PC-3 (cell line): Measurements from ENCODE around the gene SLC7A5. TPM values are rescaled to one million over a fixed set of nuclear protein-coding genes. Genes with fewer than 3 reads are reported as not detected.
"Not testable (repeated sequence)": the region's sequence is repeated elsewhere in the genome, so short reads cannot be mapped to it uniquely, and the experiment has no call there.

Source experiments
- ATAC-seq: fragments of 200-7000 bp; cut with Tn5 transposase; 2 replicates; pipeline ENCODE4 v1.9.1; 2020; ENCODE audit warnings: mild to moderate bottlenecking, moderate library complexity
- BruUV-seq: library from RNA; stranded (reverse); fragments of 400-500 nt; replicated peaks from 2 replicates; lab custom pipeline; 2021; lab: Mats Ljungman, UMichigan
- CTCF ChIA-PET: fragments of 300-600 bp; sonication (Branson Sonifier 250); formaldehyde crosslinking; loops from one replicate; lab custom pipeline; 2022; ENCODE audit warnings: antibody characterized with exemption; lab: Charles Lee
- POLR2A ChIA-PET: fragments of 300-600 bp; sonication (Branson Sonifier 250); formaldehyde crosslinking; loops from one replicate; lab custom pipeline; 2022; ENCODE audit warnings: antibody characterized with exemption; ENCODE audit not compliant: unreplicated experiment; lab: Charles Lee
- DNase-seq: peaks from one replicate; pipeline ENCODE4 v3.0.0-alpha.2; 2015
- H2AFZ ChIP-seq: fragments of 300-600 bp; sonication (generic); 2 replicates; pipeline ENCODE4 v1.6.0; 2016; ENCODE audit warnings: antibody characterized with exemption, low read length
- H3F3A ChIP-seq: fragments of 300-600 bp; sonication (generic); one replicate; pipeline ENCODE4 v1.6.0; 2017; ENCODE audit warnings: antibody characterized with exemption, low read length, control low read depth, mild to moderate bottlenecking; ENCODE audit not compliant: unreplicated experiment
- H3K27ac ChIP-seq: fragments of 300-600 bp; sonication (generic); 2 replicates; pipeline ENCODE4 v1.5.1; 2016; ENCODE audit warnings: mild to moderate bottlenecking, low read length
- H3K27me3 ChIP-seq: fragments of 300-600 bp; sonication (generic); 2 replicates; pipeline ENCODE4 v1.6.1; 2016; ENCODE audit warnings: low read length, mixed read lengths
- H3K36me3 ChIP-seq: fragments of 300-600 bp; sonication (generic); 2 replicates; pipeline ENCODE4 v1.6.1; 2016; ENCODE audit warnings: low read depth, mixed run types, low read length, mixed read lengths
- H3K4me1 ChIP-seq: fragments of 300-600 bp; sonication (generic); 2 replicates; pipeline ENCODE4 v1.5.1; 2016; ENCODE audit warnings: low read length; ENCODE audit not compliant: insufficient read depth
- H3K4me2 ChIP-seq: fragments of 300-600 bp; sonication (generic); 2 replicates; pipeline ENCODE4 v1.6.0; 2016; ENCODE audit warnings: low read length
- H3K4me3 ChIP-seq: fragments of 300-600 bp; sonication (generic); 2 replicates; pipeline ENCODE4 v1.5.1; 2016; ENCODE audit warnings: mild to moderate bottlenecking, low read length, mixed read lengths
- H3K79me2 ChIP-seq: fragments of 300-600 bp; sonication (generic); 2 replicates; pipeline ENCODE4 v1.6.1; 2017; ENCODE audit warnings: low read length, mixed read lengths
- H3K9ac ChIP-seq: fragments of 300-600 bp; sonication (generic); 2 replicates; pipeline ENCODE4 v1.6.0; 2016; ENCODE audit warnings: mild to moderate bottlenecking, low read length
- H3K9me2 ChIP-seq: fragments of 300-600 bp; sonication (generic); replicated peaks from 2 replicates; pipeline ENCODE4 v1.6.1; 2016; ENCODE audit warnings: mixed run types, low read length, mixed read lengths
- H3K9me3 ChIP-seq: fragments of 300-600 bp; sonication (generic); 2 replicates; pipeline ENCODE4 v1.6.1; 2016; ENCODE audit warnings: low read length, mixed read lengths
- H4K20me1 ChIP-seq: fragments of 300-600 bp; sonication (generic); 2 replicates; pipeline ENCODE4 v1.6.1; 2016; ENCODE audit warnings: low read length, mixed read lengths
- EZH2 ChIP-seq: fragments of 300-600 bp; sonication (generic); IDR thresholded peaks from one replicate; pipeline ENCODE4 v1.6.1; 2017; ENCODE audit warnings: antibody characterized with exemption, mild to moderate bottlenecking, low read length; ENCODE audit not compliant: unreplicated experiment
- EZH2phosphoT487 ChIP-seq: fragments of 300-600 bp; sonication (generic); IDR thresholded peaks from 2 replicates; pipeline ENCODE4 v1.6.1; 2018; ENCODE audit warnings: mild to moderate bottlenecking, antibody characterized with exemption, low read length, borderline replicate concordance
- intact Hi-C: fragments of 100-400 bp; cut with micrococcal nuclease; formaldehyde crosslinking; loops from 2 replicates; pipeline ENCODE4 v1.9.0; 2023
- total RNA-seq: library from RNA; depleted of rRNA; stranded (reverse); fragments of >200 nt; gene quantifications from 2 replicates; pipeline ENCODE4 v1.2.3, GENCODE V29; 2014
- TF ChIP-seq, protein P1 (sequence below): fragments of 300-600 bp; sonication (generic); conservative IDR thresholded peaks from 2 replicates; pipeline ENCODE4 v1.5.1; 2017; ENCODE audit warnings: antibody characterized with exemption, low read depth, mild to moderate bottlenecking, low read length

SLC7A5 gene
- total RNA-seq, 1 experiment from 2014 or later, result 93.2 TPM

DNA sequence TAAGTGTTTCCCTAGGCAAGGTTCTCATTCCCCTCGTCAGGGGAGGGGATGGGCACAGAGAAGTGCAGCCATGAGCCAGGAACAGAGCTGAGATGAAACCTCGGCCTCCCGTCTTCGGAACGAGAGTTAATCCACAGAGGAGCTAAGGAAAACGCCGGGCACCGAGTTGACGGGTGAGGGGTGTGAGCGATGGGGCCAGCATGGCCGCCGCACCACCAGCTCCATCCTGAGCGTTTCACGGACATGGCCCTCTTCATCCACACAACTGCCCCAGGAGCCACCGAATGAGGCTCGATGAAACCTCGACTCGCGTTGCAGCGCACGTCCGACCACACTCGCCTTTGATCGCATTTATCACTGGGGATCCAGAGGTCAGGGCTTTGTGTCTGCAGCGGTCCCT lies 45.5 kb upstream of the SLC7A5 start:
- no peak overlapping the region for H3K4me2 ChIP-seq
- no peaks in the 10 kb centered on the region for H3K36me3 ChIP-seq
- ATAC-seq (no peak), DNase-seq (no peak)
- ChIA-PET POLR2A (interaction anchor here (0.6 kb wide), 1 partner anchor 8 kb away, joined by 4 read pairs; no protein-coding TSS in a partner anchor), CTCF (no interaction called here)
- no peaks in the 10 kb centered on the region for H3F3A ChIP-seq
- no TSS peak for BruUV-seq
- no peaks in the 10 kb centered on the region for H3K4me1 ChIP-seq
- intact Hi-C loops, result no loop called here
- no peaks in the 10 kb centered on the region for H3K79me2 ChIP-seq
- H3K9me2 ChIP-seq, result no peaks in the 10 kb centered on the region
- H3K9ac ChIP-seq, result no peak overlapping the region
- H2AFZ ChIP-seq, result no peak overlapping the region
- no peaks in the 10 kb centered on the region for H4K20me1 ChIP-seq
- no peak overlapping the region for H3K27ac ChIP-seq
- H3K9me3 ChIP-seq, result no peaks in the 10 kb centered on the region
- TF ChIP-seq, protein P1, sequence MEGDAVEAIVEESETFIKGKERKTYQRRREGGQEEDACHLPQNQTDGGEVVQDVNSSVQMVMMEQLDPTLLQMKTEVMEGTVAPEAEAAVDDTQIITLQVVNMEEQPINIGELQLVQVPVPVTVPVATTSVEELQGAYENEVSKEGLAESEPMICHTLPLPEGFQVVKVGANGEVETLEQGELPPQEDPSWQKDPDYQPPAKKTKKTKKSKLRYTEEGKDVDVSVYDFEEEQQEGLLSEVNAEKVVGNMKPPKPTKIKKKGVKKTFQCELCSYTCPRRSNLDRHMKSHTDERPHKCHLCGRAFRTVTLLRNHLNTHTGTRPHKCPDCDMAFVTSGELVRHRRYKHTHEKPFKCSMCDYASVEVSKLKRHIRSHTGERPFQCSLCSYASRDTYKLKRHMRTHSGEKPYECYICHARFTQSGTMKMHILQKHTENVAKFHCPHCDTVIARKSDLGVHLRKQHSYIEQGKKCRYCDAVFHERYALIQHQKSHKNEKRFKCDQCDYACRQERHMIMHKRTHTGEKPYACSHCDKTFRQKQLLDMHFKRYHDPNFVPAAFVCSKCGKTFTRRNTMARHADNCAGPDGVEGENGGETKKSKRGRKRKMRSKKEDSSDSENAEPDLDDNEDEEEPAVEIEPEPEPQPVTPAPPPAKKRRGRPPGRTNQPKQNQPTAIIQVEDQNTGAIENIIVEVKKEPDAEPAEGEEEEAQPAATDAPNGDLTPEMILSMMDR, result no peak
- TF ChIP-seq EZH2phosphoT487, result no peak
- no peak for TF ChIP-seq EZH2
- H3K27me3 ChIP-seq, result no peaks in the 10 kb centered on the region
- H3K4me3 ChIP-seq, result no peak overlapping the region

DNA sequence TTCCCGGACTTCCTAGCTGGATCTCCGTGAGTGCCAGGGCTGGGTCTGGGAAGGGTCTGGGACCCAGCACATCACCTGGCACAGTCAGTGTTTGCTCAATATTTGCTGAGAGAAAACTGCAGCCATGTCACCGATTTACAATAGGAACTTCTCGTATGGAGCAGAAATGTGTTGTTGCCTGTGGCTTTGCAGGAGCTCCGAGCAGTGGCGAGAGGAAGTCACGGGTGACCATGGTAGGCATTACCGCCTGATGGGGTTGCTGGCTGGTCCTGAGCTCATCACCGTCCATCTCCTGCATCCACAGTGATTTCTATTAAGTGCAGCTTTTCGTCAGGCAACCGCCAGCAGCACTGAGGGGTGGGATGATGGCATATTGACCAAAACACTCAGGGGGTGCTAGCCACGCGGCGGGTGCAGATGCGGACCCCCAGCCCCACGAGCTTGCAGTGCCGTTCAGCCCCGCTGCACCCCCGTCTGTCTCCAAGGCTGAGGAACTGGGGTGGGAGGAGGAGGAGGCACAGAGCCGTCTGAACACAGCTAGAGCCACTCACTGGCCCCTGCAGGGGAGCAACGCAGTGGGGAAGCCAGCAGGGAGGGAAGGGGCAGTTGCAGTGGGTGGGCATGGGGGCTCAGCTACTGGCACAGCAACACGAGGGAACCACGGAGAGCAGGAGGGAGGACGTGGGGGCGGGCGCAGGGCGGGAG lies 44.9 kb upstream of the SLC7A5 start:
- H3K4me1 ChIP-seq, H3K36me3 ChIP-seq, H3K9me3 ChIP-seq, BruUV-seq, CTCF ChIA-PET, H3K27ac ChIP-seq, H2AFZ ChIP-seq, ATAC-seq, H3K4me2 ChIP-seq, H3K9ac ChIP-seq, H3F3A ChIP-seq, H3K4me3 ChIP-seq, H3K79me2 ChIP-seq, H3K9me2 ChIP-seq, H3K27me3 ChIP-seq, intact Hi-C loops, H4K20me1 ChIP-seq, DNase-seq: not testable (repeated sequence)
- POLR2A ChIA-PET, result interaction anchor here (0.6 kb wide), 1 partner anchor 7 kb away, joined by 4 read pairs; no protein-coding TSS in a partner anchor

DNA sequence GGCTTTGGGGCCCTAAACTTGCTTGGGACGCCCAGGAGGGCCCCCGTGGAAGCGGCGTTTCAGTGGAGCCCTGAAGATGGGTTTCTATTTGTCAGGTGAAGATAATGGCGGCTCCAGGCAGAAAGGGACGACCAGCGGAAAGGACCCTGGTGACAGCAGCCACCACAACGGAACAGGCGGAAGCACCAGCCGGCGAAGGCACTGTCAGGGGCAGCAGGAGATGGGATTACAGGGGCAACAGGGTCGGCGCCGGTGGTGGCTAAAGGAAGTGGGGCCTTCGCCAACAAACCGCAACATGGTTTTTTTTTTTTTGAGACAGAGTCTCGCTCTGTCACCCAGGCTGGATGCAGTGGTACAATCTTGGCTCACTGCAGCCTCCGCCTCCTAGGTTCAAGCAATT lies 43.4 kb upstream of the SLC7A5 start:
- H4K20me1 ChIP-seq, H3K36me3 ChIP-seq, intact Hi-C loops, DNase-seq, H3K4me2 ChIP-seq, H2AFZ ChIP-seq, H3K4me3 ChIP-seq, H3K9ac ChIP-seq, H3K9me3 ChIP-seq, H3K27ac ChIP-seq, H3K79me2 ChIP-seq, CTCF ChIA-PET, H3F3A ChIP-seq, BruUV-seq, POLR2A ChIA-PET, H3K27me3 ChIP-seq, ATAC-seq, H3K9me2 ChIP-seq, H3K4me1 ChIP-seq: not testable (repeated sequence)

DNA sequence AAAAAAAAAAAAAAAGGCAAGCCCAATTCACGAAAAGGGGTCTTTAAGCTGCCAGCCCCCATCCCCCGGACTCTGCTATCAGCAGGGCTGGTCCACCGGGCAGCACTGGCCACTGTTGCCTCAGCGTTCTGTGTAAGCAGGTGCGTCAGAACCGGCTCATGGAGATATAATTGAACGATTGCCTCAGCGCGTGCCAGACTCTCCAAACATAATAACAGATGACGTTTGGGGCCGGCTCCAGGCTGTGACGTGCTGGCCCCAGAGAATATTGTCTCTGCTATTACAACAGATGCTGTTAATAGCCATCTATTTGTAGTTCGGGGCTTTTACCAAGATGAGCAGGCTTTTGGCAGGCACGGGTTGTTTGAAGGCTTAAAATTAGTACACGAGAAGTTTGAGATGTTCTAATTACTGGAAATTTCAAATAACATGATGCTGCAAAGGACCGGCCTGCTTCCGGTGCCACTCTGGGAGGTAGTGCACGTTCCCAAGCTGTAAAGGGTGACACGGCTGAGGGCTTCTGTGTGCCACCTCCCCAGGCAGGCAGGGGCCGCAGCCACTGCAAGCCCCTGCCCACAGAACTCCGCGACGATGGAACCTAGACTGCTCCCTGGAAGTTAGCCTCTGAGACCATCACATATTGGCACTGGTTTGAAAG lies 41.9 kb upstream of the SLC7A5 start:
- H3K4me3 ChIP-seq, H3K4me1 ChIP-seq, H2AFZ ChIP-seq, H3K27ac ChIP-seq, H3F3A ChIP-seq, H3K27me3 ChIP-seq, BruUV-seq, H3K4me2 ChIP-seq, intact Hi-C loops, H4K20me1 ChIP-seq, POLR2A ChIA-PET, H3K79me2 ChIP-seq, H3K9ac ChIP-seq, H3K9me3 ChIP-seq, H3K36me3 ChIP-seq, H3K9me2 ChIP-seq, CTCF ChIA-PET: not testable (repeated sequence)
- DNase-seq, result peak; percentile 16
- ATAC-seq, result peak; percentile 48; the same call in 1 of the 2 replicates
